T-helper 1 cell treated with Interleukin-12 subunit alpha and Interleukin-12 subunit beta and Interleukin-4 antibody, amounts not matched to agents 30 ng/mL and 1 ng/mL, for 36 hours (primary cell): ENCODE results near the gene ANGPTL4. TPM values are rescaled to one million over a fixed set of nuclear protein-coding genes. Genes with fewer than 3 reads are reported as not detected.
"Not testable (repeated sequence)": the region's sequence is repeated elsewhere in the genome, so short reads cannot be mapped to it uniquely, and the experiment has no call there.

Experiments used
- intact Hi-C: fragments of 100-400 bp; cut with micrococcal nuclease; formaldehyde crosslinking; loops from one replicate; pipeline ENCODE4 v1.15.1; 2024
- total RNA-seq: library from RNA; stranded (reverse); gene quantifications from 2 replicates; pipeline ENCODE4 v1.2.3, GENCODE V29; 2022

The ANGPTL4 gene
- total RNA-seq, 1 donor from 2014 or later, result 0.74 TPM

DNA sequence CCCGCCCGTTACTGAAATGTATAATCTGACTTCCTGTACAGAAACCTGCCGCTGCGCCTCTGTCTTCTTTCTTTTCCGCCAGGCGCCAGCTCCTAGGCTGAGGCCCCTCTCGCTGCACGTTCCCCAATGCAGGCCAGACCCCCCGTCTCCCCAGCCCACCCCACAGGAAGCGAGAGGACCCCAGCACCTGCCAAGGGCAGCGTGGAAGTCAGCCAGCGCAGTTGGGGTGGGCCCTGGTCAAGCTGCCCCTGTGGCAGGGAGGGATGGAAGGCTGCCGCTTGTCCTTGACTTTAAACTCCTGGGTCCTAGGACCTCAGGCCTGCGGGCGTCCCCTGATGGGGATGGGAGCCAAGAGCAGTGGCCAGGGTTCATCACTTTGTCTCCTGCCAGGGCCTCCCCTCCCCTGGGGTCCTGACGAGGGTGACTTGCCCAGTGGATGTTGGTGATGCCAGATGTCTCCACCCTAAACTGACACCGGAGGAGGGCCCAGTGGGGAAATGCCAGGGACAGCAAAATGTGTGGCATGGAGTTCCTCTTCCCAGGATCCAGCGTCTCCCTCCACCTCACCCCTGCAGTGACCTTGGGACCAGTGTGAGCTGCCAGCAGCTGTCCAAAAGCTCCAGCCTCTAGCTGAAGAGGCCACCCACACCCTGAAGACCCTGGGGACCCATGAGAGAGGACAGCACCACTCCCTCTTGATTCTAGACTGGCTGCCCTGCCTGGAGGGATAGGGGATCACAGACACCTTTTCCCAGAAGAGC, 40.6 kb downstream of the ANGPTL4 start:
- intact Hi-C loops, result loop anchor here (5.0 kb wide), 1 partner anchor 177 kb away; no protein-coding TSS in a partner anchor

DNA sequence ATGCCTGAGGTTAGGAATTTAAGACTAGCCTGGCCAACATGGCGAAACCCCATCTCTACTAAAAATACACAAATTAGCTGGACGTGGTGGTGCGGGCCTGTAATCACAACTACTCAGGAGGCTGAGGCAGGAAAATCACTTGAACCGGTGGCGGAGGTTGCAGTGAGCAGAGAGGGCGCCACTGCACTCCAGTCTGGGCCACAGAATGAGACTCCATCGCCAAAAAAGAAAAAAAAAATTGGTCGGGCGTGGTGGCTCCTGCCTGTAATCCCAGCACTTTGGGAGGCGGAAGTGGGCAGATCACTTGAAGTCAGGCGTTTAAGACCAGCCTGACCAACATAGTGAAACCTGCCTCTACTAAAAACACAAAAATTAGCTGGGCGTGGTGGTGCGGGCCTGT, 46.8 kb downstream of the ANGPTL4 start:
- intact Hi-C loops, result not testable (repeated sequence)

GRCh38 chr19:8412783-8413628, 49.1 kb downstream of the ANGPTL4 start, which contains the start of gene MARCHF2:
Gene MARCHF2 (plus strand): TSS chr19:8413305. CDS start chr19:8421841, 8,536 bp downstream.
- intact Hi-C loops, result loop anchor here (1.0 to 2.0 kb wide), 10 partner anchors 23 to 493 kb away; partner anchors contain the start of genes ANGPTL4, HNRNPM, NDUFA7 and RAB11B

DNA sequence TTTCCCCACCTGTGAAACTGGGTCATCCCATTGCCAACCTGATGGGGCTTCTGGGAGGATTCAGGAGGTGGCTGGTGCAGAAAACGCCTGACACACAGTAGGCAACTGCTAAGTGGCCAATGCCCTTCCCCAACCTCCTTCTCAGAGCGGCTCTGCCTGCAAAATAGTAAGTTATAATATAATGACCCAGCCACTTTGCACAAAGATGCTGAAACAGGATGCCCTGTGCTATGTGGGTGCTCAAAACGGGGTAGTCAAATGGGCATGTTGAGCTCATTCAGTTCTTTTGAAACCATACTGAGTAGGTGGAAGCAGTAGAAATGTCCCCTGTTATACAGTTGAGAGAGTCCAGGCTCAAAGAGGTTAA, 49.7 kb downstream of the ANGPTL4 start:
- intact Hi-C loops, result loop anchor here (1.0 to 2.0 kb wide), 10 partner anchors 23 to 493 kb away; partner anchors contain the start of genes ANGPTL4, HNRNPM, NDUFA7 and RAB11B

DNA sequence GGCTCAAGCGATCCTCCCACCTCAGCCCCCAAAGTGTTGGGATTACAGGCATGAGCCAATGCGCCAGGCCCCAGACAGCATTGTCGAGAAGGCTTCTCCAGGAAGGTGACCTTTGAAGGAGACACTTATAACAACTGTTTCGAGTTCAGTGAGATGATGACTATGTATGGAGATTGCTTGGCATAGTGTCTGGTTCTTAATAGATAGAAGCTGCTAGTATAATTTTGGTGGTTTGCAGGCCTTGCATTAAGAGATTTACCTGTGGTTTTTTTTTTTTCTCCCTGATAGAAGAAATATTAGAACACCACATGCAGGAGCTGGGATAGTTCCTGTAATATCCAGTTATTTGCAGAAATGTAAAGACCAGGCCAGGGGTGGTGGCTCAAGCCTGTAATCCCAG, 52.8 kb downstream of the ANGPTL4 start:
- intact Hi-C loops, result no loop called here

GRCh38 chr19:8421484-8422461, 57.8 kb downstream of the ANGPTL4 start:
- intact Hi-C loops, result no loop called here

- intact Hi-C loops, result no loop called here
Measured at GRCh38 chr19:8423817-8424223, 59.9 kb downstream of the ANGPTL4 start.

Other genes starting within 250 kb of the ANGPTL4 start
- 0.02 TPM in 2 replicates for gene FBN3, start 214.6 kb upstream of the ANGPTL4 start, total RNA-seq
- gene CERS4, start 154.8 kb upstream of the ANGPTL4 start, total RNA-seq, result 29.8 and 37.2 TPM in 2 replicates
- gene CD320, start 55.8 kb upstream of the ANGPTL4 start, total RNA-seq, result 54.9 and 55.9 TPM in 2 replicates
- gene NDUFA7, start 42.8 kb upstream of the ANGPTL4 start, total RNA-seq, result 45.6 and 46.6 TPM in 2 replicates
- gene RPS28, start 42.7 kb upstream of the ANGPTL4 start, total RNA-seq, result 1,918 and 1,996 TPM in 2 replicates
- gene KANK3, start 20.9 kb upstream of the ANGPTL4 start, total RNA-seq, result 1.1 and 1.5 TPM in 2 replicates
- gene RAB11B, start 26.2 kb downstream of the ANGPTL4 start, total RNA-seq, result 93.7 and 102 TPM in 2 replicates
- gene MARCHF2, start 49.1 kb downstream of the ANGPTL4 start, total RNA-seq, result 19.0 and 23.9 TPM in 2 replicates
- 280 and 289 TPM in 2 replicates for gene HNRNPM, start 80.8 kb downstream of the ANGPTL4 start, total RNA-seq
- 1.2 and 1.7 TPM in 2 replicates for gene PRAM1, start 138.5 kb downstream of the ANGPTL4 start, total RNA-seq
- gene ZNF414, start 150.0 kb downstream of the ANGPTL4 start, total RNA-seq, result 32.5 and 32.6 TPM in 2 replicates
- 436 and 438 TPM in 2 replicates for gene MYO1F, start 213.3 kb downstream of the ANGPTL4 start, total RNA-seq
- 9.9 and 10.1 TPM in 2 replicates for gene ADAMTS10, start 246.6 kb downstream of the ANGPTL4 start, total RNA-seq